ENCODE data around the gene PAQR8. TPM values are rescaled to one million over a fixed set of nuclear protein-coding genes. Genes with fewer than 3 reads are reported as not detected.
"Not testable (repeated sequence)": the region's sequence is repeated elsewhere in the genome, so short reads cannot be mapped to it uniquely, and the experiment has no call there.

The PAQR8 gene
- total RNA-seq, 1 donor from 2014 or later, result 20.5 TPM

DNA sequence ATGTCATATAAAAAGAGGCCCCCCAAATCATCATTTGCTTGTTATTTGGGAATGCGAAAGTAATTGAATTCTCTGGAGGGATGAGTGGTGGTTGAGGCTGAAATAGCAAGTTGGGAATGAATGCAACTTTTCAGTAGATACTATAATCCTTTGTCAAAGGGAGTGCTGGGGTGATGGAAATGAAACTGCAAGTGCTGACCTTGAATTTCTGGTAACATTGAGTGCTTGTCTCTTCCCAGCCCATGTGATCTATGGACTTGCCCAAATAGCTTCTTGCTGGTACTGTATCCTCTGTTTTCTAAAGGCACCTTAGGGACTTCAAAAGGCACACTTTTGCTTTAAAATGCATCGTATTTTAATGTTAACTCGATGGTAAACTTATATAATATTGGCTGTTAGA is 14.8 kb downstream of the PAQR8 start:
- no peak for DNase-seq (ENCODE audit: low spot score)

DNA sequence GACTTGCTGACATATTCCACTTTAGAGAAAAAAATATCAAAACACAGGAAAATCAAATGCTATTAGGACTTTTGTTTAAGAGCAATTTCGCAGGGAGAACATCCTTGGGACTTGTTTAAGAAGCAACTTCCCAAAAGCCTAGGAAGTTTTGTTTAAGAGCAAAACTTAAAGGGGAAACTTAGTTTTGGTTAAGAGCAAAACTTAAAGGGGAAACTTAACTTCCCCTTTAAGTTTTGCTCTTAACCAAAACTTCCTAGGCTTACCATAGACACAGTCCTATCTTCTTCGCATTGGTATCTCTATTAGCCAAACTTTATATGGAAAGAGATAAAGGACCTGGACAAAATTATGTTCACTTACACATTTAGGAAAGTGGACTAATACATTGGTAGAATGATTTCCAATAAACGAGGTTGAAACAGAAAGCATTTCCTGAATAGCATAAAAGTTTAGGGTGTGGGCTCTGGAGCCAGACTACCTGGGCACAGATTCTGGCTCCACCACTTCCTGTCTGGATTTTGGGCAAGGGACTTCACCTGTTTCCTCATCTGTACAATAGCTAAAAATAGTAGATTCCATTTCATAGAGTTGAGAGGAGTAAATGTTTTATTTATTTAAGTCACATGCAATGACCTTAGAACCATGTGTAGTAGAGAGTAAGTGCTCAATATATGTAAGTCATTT is 15.7 kb downstream of the PAQR8 start:
- DNase-seq (ENCODE audit: low spot score), result no peak

DNA sequence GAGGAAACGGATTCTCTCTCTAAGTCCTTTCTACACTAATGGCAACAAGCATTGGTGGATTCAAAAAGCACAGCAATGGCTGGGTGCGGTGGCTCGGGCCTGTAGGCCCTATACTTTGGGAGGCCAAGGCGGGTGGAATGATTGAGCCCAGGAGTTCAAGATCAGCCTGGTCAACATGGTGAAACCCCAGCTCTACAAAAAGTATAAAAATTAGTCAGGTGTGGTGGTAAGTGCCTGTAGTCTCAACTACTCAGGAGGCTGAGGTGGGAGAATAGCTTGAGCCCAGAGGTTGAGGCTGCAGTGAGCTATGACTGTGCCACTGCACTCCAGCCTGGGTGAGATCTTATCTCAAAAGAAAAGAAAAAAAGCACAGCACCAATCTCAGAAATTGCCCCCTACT is 19.3 kb downstream of the PAQR8 start:
- no peak for DNase-seq (ENCODE audit: low spot score)

DNA sequence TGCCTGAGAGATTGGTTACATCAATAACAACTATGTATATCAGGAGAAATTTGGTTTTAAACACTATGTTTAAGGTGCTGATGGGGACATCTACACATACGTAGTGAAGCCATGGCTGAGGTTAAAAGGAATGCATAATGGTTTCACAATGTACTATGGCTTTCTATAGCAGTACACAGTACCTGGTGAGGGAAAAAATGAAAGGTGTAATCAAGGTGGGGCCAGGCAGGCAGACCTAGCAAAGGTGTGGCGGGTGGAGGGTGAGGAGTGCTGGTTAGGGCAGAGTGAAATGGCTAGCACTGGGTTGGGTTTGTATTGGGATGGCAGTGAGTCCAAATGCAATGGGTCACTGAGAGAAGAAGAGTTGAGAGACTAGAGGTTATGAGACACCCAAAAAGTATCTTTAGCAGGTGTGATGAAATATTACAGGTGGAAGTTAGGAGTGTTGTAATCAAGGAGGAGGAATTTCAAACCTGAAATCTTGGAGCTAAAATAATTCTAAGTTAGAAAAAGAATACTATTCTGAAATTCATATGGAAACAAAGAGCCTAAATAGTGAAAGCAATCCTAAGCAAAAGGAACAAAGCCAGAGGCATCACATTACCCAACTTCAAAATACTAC is 22.3 kb downstream of the PAQR8 start:
- DNase-seq (ENCODE audit: low spot score), result no peak

DNA sequence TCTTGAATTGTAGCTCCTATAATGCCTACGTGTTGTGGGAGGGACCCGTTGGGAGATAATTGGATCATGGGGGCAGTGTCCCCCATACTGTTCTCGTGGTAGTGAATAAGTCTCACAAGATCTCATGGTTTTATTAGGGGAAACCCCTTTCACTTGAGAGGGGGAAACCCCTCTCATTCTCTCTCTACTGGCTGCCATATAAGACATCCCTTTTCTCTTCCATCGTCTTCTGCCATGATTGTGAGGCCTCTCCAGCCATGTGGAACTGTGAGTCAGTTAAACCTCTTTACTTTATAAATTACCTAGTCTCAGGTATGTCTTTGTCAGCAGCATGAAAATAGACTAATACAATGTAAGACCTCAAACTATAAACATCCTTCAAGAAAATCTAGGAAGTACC is 23.1 kb downstream of the PAQR8 start:
- no peak for DNase-seq (ENCODE audit: low spot score)

DNA sequence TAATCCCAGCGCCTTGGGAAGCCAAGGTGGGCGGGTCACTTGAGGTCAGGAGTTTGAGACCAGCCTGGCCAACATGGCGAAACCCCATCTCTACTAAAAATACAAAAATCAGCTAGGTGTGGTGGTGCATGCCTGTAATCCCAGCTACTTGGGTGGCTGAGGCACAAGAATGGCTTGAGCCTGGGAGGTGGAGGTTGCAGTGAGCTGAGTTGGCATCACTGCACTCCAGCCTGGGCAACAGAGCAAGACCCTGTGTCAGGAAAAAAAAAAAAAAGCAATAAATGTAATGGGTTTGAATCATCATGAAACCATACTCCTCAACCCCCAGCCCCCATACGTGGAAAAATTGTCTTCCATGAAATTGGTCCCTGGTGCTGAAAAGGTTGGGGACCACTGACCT is 26.2 kb downstream of the PAQR8 start:
- DNase-seq (ENCODE audit: low spot score), result not testable (repeated sequence)

DNA sequence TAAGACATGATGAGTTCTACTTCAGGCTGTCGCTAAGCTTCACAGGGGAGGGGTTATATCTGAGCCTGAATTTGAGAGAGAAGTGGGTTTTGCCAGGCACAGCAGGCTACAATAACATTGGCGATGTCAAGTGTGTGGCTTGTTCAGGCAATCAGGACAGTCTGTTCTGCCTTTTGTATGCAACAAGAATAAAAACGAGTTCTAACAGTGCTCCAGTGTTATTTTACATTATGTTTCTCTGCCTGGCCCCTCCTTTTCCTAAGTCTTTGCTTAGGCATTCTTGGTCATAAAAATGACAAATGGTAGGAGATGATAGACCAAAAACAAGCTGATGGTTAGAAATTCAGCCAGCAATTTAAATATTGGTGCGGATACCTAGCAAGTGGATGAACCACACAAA is 26.8 kb downstream of the PAQR8 start:
- no peak for DNase-seq (ENCODE audit: low spot score)

DNA sequence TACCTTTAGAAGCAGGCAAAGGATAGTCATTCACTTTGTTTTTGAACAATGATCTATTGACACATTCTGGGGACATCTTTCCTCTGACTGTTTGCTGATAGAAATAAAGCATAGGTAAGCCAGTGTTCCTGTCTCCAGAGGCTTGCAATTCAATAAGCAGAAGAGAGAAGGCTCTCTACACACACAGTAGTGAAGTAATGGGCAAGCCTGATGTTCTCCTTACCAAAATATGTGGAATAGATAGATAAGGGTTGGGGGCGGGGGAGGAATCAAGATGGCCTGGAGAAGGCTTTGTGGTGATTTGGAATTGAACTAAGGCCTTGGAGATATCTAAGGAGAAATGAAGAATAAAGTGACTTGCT is 27.3 kb downstream of the PAQR8 start:
- DNase-seq (ENCODE audit: low spot score), result no peak

DNA sequence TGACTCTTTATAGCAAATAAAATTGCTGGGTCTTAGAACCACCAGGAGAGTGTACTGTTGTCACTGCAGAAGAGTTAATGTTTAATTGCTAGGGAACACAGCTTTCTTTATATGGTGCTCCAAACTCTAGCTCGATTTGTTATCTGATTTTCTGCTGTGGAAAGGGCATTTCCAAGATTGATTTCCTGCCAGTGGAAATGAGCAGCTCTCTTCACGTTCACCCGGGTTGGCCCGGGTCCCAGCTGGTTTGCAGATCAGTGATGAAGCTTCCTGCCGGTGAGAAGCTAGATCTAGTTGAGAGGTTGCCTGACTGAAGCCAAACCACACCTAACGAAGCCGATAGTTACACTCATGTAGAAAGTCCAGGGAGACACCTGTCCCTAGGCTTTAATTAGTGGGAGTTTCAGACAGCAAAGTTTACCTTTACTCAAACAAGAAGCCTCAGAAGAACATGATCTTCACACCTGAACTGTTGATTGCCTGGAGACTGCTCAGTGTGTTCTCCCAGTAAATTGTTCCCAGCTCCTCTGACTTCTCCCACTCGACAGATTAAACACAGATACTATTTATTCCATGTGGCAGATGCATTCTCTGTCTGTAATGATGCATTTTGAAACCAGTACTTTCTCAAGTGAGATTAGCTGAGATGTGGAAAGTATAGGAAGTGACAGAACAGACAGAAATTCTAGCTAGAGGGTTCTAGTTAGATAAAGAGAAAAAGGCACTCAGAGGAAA is 27.8 kb downstream of the PAQR8 start:
- DNase-seq (ENCODE audit: low spot score), result peak; percentile 76

DNA sequence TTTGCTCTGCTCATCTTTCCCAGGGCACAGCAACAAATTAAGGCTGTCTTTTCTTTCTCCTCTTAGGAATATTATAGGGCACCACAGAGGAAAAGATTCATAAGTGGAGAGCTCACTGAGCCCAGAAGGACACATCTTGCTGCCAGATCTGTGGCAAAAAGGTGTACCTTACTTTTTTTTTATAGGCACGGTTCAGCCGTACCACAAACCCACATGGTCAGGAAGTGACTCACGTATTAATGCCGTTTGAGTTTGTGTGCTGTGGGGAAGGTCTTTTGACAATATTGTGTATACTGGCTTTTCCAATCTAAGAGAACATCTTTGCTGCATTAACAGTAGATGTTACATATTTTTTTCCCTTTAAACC is 28.4 kb downstream of the PAQR8 start:
- DNase-seq (ENCODE audit: low spot score), result no peak

DNA sequence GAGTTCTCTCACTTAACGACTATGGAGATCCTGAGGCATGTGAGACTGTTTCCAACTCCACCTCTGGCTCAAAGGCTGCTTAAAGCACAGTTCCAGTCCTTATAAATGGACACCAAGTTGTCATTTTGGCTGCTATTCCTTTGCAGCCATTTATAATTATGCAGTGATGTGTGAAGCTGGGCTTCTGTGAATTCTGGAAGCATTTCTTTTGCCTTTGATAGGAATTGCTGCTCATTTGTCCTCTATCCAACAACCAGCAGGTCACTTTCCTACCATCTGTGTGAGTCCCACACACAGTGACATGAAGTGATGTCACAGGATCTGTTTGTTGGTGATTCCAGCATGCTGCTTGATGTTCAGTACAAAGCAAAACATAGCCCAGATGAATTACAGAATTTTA is 29.6 kb downstream of the PAQR8 start:
- DNase-seq (ENCODE audit: low spot score), result no peak

DNA sequence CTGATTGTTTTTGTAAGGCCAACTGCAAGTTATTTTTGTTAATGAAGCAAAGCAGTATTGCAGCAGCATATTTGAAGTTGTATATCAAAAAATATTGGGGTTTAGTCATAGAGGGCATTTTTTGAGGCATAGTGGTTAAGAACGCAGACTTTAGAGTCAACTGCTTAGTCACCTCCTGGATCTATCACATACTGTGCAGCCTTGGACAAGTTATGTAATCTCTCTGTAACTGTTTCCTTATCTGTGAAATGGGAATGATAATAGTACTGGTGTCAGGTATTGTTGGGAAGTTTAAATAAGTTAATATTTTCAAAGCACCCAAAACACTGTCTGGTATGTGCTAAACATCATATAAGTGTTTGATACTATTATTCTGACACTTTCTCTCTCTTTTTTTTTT is 31.0 kb downstream of the PAQR8 start:
- DNase-seq (ENCODE audit: low spot score), result no peak

DNA sequence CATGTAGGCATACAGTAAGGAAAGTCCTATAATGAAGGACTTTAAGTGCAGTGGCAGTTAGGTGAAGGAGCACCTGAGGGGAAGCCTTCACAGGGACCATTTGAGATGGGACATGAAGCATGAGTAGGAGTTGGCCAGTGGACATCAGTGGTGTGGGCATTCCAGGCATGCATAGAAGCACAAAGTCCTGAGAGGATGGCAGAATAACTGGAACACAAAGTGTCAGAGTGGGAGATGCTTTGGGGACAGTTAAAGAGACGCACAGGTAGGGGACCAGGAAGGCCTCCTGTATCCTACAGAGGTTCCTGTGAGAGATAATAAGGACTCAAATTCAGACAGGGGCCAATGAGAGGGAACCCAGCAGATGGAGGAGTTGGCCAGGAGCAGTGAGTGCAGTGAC is 31.8 kb downstream of the PAQR8 start:
- no peak for DNase-seq (ENCODE audit: low spot score)

DNA sequence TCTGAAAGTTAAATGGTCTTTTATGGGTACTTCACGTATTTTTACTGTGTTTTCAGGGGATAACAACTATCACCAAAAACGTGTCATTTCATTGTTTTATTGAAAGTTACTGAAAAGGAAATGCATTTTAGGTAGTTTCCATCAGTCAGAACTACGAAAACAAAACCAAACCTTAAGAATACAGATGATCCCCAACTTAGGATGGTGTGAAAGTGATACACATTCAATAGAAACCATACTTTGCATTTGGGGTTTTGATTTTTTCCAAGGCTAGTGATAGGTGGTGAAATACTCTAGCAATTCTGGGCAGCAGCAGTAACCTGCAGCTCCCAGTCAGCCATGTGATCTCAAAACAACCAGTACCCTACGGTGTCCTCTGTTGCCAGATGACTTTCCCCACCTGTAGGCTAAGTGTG is 32.3 kb downstream of the PAQR8 start:
- DNase-seq (ENCODE audit: low spot score), result no peak

DNA sequence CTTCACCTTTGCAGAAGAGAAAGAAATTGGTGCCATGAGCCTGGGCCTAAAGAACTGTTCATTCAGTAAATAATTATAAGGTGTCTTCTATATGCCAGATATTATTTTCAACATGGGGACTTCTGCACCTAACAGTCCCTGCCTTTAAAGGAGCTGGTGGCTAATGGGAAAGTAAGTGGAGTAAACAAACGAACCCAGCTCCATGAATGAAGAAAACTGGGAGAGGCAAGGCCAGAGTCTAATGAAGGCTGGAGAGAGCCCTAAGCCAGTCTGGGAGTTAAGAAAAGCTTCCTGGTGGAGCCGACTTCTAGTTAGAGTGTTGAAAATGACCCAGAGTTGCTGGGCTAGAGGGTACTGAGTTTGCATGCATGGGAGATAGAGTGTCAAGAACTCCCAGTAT is 34.0 kb downstream of the PAQR8 start:
- DNase-seq (ENCODE audit: low spot score), result no peak

DNA sequence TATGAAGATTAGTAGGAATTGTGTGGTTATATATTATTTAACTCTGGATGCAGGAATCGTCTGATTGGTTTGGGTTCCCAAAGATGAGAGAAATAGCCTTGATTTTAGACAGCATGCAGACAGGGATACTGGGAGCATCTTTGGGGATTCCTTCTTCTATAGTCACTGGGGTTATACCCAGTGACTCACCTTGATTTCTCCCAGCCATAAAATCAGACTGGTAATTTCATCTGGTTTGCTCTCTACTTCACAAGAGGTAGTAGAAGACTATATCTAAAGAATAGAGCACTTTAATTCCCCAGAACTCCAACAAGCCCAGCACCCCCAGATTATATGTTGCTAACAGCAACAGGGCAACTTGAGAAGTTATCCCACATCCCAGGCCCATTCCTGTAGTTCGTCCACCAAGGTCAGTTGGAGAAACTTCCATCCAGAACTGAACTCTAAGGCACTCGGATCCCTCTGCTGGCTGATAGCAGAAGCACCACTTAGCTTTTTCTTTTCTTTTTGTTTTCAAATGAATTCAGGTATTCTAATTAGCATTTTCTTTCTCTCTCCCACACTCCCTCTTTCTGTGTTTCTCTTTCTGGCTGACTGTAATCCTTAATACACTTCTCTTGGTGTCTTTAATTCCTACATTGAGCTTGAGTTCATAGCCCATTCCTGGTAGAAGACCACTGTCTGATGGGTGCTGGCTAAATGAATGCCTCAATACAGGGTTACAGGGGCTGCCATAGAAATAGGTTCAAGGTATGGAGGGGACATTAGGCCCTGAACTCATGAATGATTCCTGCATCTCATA is 37.8 kb downstream of the PAQR8 start:
- DNase-seq (ENCODE audit: low spot score), result no peak

DNA sequence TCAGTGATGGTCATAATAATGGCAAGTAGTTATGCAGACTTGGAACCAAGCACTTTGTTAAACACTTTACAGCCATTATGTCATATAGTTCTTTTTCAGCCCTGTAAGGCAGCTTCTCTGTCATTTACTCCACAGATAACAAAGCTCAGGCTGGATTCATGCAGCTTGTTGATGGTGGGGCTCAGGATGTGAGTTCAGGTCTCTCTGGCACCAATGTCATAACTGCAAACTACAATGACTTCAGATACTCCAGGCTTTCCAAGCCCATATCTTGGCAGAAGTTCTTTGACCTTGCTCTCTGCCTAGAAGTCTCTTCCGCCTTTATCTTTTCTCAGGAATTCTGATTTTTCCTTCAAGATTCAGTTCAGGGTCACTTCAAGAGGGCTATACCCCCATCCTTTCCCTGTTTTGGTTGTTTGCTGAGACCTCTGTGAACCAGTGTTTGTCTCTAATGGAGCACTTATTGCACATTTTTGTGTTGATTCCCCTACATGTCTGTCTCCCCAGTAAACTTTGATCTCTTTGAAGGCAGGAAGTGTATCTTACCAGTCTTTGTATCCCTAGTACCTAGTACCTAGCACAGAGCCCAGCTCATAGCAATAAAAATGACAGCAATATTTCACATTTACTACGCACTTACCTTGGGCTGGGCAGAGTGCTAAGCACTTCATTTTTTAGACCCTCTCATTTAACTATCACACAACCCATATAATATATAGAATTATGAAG is 38.5 kb downstream of the PAQR8 start:
- DNase-seq (ENCODE audit: low spot score), result no peak

DNA sequence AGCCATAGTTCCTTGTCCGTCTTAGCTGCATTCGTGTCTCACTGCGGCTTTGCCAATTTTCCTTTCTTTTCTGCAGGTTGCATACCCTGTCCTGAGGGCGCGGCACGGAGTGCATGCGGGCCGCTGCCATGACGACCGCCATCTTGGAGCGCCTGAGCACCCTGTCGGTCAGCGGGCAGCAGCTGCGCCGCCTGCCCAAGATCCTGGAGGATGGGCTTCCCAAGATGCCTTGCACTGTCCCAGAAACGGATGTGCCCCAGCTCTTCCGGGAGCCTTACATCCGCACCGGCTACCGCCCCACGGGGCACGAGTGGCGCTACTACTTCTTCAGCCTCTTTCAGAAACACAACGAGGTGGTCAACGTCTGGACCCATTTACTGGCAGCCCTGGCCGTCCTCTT is 41.1 kb downstream of the PAQR8 start:
- DNase-seq (ENCODE audit: low spot score), result no peak

DNA sequence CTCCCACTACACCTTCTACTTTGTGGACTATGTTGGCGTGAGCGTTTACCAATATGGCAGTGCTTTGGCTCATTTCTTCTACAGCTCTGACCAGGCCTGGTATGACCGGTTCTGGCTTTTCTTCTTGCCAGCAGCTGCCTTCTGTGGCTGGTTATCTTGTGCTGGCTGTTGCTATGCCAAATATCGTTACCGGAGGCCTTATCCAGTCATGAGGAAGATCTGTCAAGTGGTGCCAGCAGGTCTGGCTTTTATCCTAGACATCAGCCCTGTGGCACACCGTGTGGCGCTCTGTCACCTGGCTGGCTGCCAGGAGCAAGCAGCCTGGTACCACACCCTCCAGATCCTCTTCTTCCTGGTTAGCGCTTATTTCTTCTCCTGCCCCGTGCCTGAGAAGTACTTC is 41.7 kb downstream of the PAQR8 start:
- peak; percentile 61 for DNase-seq (ENCODE audit: low spot score)

DNA sequence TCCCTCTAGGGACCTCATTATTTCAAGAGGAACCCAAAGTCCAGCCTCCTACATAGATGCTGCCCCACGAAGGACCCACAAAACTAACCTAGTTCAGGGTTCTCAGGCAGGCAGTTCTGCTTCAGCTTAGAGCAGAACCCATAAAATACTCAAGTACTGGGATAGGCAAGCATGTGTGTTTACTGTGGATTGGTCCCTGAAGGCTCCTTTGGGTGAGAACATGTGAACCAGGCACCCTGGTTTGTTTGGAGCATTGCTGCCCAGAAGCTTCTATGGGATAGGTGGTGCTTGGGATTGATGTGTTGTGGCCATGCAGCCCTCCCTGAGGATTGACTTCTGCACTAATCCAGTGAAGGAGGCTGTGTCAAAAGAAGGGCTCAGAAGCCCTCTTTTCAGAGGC is 43.3 kb downstream of the PAQR8 start:
- no peak for DNase-seq (ENCODE audit: low spot score)

DNA sequence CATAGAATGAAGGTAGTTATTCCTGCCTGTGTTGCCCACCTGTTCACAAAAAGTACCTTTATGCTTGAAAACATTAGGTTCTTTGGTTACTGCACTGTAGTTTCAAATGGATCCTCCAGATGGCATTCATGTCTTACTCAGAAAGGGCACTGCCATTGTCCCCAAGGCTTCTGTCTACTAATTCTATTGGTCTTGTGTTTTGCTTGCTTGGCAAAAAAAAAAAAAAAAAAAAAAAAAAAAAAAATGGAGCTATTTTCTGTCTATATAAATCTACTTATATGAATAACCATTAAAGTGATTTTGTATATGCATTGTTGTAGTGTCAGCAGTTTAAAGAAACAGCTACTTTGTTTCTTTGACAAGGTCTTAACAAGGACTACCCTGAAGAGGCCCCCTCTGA is 45.5 kb downstream of the PAQR8 start:
- no peak for DNase-seq (ENCODE audit: low spot score)

DNA sequence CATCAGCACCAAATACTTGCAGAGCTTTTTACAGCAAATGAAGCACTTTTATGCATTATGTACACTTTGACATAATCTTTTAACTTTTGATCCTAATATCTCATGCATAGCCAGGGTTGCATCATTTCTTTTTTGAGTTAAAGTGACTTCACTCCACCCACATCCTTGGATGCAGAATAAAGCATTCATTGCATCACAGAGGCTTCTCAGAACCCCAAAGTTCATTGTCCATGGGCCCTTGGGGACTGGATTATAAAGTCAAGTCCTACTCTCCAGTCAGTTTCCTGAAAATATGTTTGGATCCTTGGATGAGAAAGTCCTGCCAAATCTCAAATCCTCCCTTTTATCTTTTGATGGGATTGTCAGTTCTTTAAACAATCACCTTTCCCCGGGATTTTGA is 47.5 kb downstream of the PAQR8 start:
- no peak for DNase-seq (ENCODE audit: low spot score)

All from ureter (tissue), 1 donor.